Measurements from ENCODE around the gene GFM1. TPM values are rescaled to one million over a fixed set of nuclear protein-coding genes. Genes with fewer than 3 reads are reported as not detected.

Gene GFM1
- total RNA-seq (2014; rRNA removed; shearing (Covaris generic)), result 58.9 and 71.7 TPM in 2 replicates

- DNase-seq (ENCODE audit: low read depth), result peak; percentile 98
Measured at GRCh38 chr3:158644345-158644908, at the start of gene GFM1. TSS of gene GFM1 (plus strand) at chr3:158644527. CDS start at chr3:158644635, 108 bp downstream.

- no peak for DNase-seq (ENCODE audit: low read depth)
Measured at GRCh38 chr3:158600787-158601186, 43.5 kb upstream of the GFM1 start.

DNA sequence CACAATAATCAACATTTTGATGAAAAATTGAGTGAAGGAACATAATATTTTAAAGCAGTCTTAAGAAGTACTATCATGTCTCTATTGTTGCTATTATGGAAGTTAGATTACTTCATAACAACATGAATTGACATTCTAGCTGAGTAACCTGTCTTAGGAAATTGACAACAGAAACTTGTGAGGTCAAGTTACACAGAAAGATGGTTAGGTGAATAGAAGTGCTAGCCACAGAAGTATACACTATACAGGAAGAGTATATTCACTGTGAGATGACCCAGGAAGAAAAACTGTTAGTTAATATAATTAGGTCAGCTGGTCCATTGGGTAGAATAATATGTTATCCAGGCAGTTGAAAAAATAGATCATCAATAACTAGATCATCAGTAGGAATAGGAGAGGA is 42.1 kb upstream of the GFM1 start:
- DNase-seq (ENCODE audit: low read depth), result no peak

- DNase-seq (ENCODE audit: low read depth), result no peak
Measured at GRCh38 chr3:158617982-158618875, 26.1 kb upstream of the GFM1 start.

GRCh38 chr3:158625881-158626280 is 18.4 kb upstream of the GFM1 start:
- no peak for DNase-seq (ENCODE audit: low read depth)

DNA sequence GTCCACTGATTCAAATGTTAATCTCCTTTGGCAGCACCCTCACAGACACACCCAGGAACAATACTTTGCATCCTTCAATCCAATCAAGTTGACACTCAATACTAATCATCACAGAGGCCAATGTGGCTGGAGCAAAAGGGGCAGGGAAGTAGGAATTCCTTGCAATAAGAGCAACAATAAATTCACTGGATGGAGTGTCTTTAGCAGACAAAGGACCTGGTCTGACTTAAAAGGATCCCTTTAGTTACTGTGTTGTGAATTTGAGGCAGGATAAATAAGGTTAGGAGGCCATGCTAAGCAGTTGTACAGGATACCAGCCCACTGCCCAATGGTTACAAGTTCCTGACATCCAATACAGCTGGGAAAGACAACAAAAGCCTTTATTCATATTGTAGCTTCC is 12.3 kb upstream of the GFM1 start:
- no peak for DNase-seq (ENCODE audit: low read depth)

GRCh38 chr3:158640646-158641045 is 3.7 kb upstream of the GFM1 start:
- no peak for DNase-seq (ENCODE audit: low read depth)

- DNase-seq (ENCODE audit: low read depth), result no peak
Measured at GRCh38 chr3:158642005-158642404, 2.3 kb upstream of the GFM1 start.

- no peak for DNase-seq (ENCODE audit: low read depth)
Measured at GRCh38 chr3:158642474-158643210, 1.7 kb upstream of the GFM1 start.

DNA sequence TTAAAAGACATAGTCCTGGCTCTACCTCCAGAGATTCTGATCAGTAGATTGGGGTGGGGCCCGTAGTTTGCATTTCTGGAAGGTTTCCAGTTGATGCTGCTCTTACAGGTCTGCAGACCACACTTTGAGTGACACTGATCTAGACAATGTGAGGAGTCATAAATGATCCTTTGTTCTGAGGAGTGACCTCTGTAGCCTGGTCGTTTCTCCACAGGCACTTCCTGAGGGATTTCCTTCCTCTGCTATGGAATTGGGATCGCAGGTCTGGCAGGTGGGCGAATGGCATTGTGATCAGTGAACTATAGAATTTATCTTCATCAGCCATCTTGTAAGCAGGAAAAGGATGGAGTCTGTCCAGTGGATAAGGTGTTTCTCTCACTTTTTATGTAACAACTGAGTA is 5.5 kb downstream of the GFM1 start:
- DNase-seq (ENCODE audit: low read depth), result no peak

- DNase-seq (ENCODE audit: low read depth), result no peak
Measured at GRCh38 chr3:158651192-158651591, 6.9 kb downstream of the GFM1 start.

GRCh38 chr3:158652463-158652862 is 8.1 kb downstream of the GFM1 start:
- DNase-seq (ENCODE audit: low read depth), result no peak

- DNase-seq (ENCODE audit: low read depth), result no peak
Measured at GRCh38 chr3:158658889-158659288, 14.6 kb downstream of the GFM1 start.

DNA sequence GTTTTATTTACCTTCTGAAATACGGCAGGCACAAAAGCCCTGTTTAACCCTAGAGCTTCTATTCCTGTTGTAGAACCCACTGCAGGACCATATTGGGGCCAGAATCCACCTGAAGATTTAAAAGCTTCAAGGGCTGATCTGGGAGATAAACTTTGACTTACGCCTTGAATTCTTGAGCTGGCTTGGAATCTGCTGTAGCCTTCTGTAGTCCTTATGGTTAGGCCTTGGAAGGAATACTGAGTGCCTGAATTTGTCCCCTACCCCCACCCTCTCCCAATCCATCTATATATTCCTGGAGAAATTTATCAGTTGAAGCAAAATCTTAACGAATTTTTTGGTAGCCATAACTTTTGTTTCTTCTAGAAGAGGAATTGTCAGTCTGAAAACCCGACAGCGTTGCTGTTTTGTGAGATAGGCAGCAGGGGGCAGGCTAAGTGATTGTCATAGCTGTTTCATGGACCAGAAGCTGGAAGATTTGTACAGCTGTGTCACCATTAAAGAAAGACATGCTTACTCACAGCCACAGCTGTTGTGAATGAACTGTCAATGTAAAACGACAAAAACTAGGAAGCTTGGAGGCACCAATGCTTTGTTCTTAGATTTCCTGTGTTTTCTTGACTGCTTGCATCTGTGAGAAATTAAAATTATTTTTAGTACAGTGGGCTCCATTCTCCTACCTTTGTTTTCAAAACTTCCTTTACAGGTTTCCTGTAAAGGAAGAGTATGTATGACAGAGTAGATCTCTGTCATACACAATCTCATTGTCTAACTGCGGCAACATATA is 15.3 kb downstream of the GFM1 start:
- DNase-seq (ENCODE audit: low read depth), result peak; percentile 71

GRCh38 chr3:158660711-158661110 is 16.4 kb downstream of the GFM1 start:
- DNase-seq (ENCODE audit: low read depth), result no peak

DNA sequence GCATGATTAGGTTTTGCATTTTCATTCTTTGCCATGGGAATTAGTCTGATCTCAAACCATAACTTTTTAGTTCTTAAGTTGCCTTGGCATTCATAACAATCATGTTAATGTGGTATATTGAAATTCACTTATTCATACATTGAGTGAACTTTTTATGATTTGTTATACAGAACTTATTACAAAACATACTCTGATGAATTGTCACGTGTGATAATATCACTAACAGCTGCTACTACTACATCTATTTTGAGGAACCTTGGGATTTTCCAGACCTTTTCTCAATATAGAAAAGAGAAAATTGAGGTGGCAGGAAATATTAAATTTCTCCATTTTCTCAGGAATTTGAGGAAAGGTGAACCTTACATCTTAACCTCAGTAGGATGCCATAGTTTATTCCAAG is 18.9 kb downstream of the GFM1 start:
- no peak for DNase-seq (ENCODE audit: low read depth)

DNA sequence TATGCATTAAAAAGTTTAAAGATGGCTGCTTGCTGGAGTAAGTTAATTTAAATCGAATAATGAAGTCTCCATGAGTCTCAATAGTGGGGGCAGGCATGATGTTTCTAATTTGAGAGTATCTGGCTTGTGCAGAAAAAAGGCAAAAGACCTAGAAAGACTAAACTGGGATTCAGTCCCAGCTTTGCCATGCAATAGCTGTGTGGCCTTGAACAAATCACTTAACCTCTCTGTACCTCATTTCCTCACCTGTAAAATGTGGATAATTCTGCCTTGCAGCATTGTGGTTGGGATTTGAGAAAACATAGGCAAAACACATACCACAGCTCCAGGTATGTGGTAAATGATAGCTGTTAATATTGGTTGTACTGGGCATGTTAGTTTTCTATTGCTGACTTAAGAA is 19.5 kb downstream of the GFM1 start:
- no peak for DNase-seq (ENCODE audit: low read depth)

GRCh38 chr3:158666416-158666815 is 22.1 kb downstream of the GFM1 start:
- no peak for DNase-seq (ENCODE audit: low read depth)

- no peak for DNase-seq (ENCODE audit: low read depth)
Measured at GRCh38 chr3:158668506-158668905, 24.2 kb downstream of the GFM1 start.

GRCh38 chr3:158671821-158672214 is 27.5 kb downstream of the GFM1 start:
- DNase-seq (ENCODE audit: low read depth), result no peak

DNA sequence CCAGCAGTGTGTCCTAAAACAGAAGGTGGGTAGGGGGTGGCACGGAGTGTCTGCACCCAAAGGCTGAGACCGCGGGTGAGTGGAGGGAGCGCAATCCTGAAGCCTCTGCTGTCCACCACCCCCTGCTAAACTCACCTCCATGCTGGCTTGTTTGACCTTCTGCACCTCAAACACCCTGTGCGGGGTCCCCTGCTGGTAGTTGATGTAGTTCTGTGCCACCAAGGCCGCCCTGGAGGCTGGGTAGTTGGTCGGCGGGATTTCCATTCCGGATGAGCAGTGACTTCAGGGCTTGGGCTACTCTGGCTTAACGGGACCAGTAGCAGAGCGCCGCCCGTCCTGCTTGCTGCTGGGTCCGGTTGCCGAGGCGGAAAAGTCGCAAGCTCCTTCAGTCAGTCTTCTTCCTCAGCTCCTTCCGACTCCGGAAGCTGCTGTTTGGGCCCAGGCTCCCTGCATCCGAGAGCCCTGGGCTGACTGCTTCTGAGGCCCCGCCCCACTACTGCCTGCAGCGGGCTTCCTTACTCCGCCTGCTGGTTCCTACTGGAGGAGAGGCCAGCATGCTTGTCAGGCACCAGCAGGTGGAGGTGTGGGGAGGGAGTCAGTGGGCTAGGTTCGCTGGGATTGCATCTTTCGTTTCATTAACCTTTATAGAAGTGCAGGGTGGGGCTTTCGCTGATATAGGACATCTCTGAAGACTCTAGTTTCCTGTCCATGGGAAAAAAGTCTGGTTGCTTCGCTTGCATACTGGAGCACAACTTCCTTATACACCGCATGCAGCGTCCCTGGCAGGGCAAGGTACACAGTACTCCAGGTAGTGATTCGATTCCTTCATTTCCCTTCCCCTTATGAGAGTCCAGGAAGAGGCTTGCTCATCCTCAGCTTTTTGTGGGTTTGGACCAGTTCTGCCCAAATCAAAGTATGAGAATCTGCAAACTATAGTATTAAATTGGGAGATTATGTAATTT is 28.2 kb downstream of the GFM1 start, which contains the start of gene LXN:
Gene LXN (minus strand): TSS at position 434 of the 962 bp plus-strand sequence. CDS start 170 bp downstream, at position 264.
- DNase-seq (ENCODE audit: low read depth), result peak; percentile 9
